Fibroblast of mammary gland (primary cell): ENCODE results near the gene MAP3K3.
"Not testable (repeated sequence)": the region's sequence is repeated elsewhere in the genome, so short reads cannot be mapped to it uniquely, and the experiment has no call there.

Experiments used
- DNase-seq: peaks from one replicate; pipeline ENCODE4 v3.0.0-alpha.2; 2010; ENCODE audit warnings: low read depth
- H3K4me3 ChIP-seq: 2 replicates; pipeline ENCODE4 v1.5.1; 2011; ENCODE audit warnings: low read depth, mild to moderate bottlenecking, low read length, moderate library complexity; ENCODE audit not compliant: control insufficient read depth
- CTCF ChIP-seq: conservative IDR thresholded peaks from 2 replicates; pipeline ENCODE4 v1.5.1; 2011; ENCODE audit warnings: low read depth, low read length, inconsistent platforms; ENCODE audit not compliant: control insufficient read depth, insufficient read depth

MAP3K3 gene

GRCh38 chr17:63707151-63707550 is 84.9 kb downstream of the MAP3K3 start:
- H3K4me3 ChIP-seq, result no peak overlapping the region
- no peak for TF ChIP-seq CTCF
- DNase-seq, result no peak

GRCh38 chr17:63709110-63709509 is 86.9 kb downstream of the MAP3K3 start:
- no peak for TF ChIP-seq CTCF
- no peak overlapping the region for H3K4me3 ChIP-seq
- no peak for DNase-seq

GRCh38 chr17:63714550-63715277 is 92.5 kb downstream of the MAP3K3 start:
- TF ChIP-seq CTCF, result no peak

GRCh38 chr17:63716426-63716825 is 94.2 kb downstream of the MAP3K3 start:
- H3K4me3 ChIP-seq, result no peak overlapping the region
- TF ChIP-seq CTCF, result no peak
- DNase-seq, result no peak

More at GRCh38 chr17:63714550-63715277, 92.5 kb downstream of the MAP3K3 start:
- H3K4me3 ChIP-seq, result no peak overlapping the region
- DNase-seq, result peak; percentile 66

GRCh38 chr17:63718988-63719387 is 96.8 kb downstream of the MAP3K3 start:
- no peak for DNase-seq
- no peak overlapping the region for H3K4me3 ChIP-seq
- no peak for TF ChIP-seq CTCF

- not testable (repeated sequence) for DNase-seq, H3K4me3 ChIP-seq
Observed at GRCh38 chr17:63720194-63720593, 98.0 kb downstream of the MAP3K3 start.

- H3K4me3 ChIP-seq, result no peak overlapping the region
- DNase-seq, result no peak
- no peak for TF ChIP-seq CTCF
Observed at GRCh38 chr17:63722403-63722802, 100.2 kb downstream of the MAP3K3 start.
